ENCODE results near the gene DEFB123.
"Not testable (repeated sequence)": the region's sequence is repeated elsewhere in the genome, so short reads cannot be mapped to it uniquely, and the experiment has no call there.

DEFB123 gene

DNA sequence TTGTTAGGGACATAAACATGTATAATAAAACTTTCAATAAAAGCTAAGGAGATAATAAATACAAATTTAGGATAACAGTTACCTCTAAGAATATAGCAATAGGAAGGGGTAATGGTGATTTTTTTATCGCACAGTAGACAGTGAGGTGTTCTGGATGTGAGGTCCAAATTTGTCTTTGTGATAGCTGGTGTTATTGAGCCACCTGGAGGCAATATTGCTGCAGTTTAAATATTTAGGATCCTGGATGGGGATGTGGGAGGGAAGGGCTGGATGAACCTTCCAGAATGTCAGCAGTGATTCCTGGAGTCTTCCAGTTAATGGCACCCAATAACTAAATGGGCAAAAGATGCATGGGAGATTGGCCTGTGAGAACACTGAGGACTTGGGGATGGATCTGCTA, 13.9 kb downstream of the DEFB123 start:
- no peaks in the 10 kb centered on the region for H3K79me2 ChIP-seq (ENCODE audit: insufficient read depth, low read length)
- no peak overlapping the region for H2AFZ ChIP-seq (ENCODE audit: low read length)
- no peaks in the 10 kb centered on the region for H3K36me3 ChIP-seq (ENCODE audit: insufficient read depth, low read length)
- H3K4me3 ChIP-seq (ENCODE audit: low read length, poor library complexity, severe bottlenecking): no peak overlapping the region
- no peak overlapping the region for H3K4me2 ChIP-seq (ENCODE audit: low read depth, low read length, poor library complexity, severe bottlenecking)
- no peaks in the 10 kb centered on the region for H3K9me3 ChIP-seq (ENCODE audit: insufficient read depth, low read depth, low read length)
- no peaks in the 10 kb centered on the region for H3F3A ChIP-seq (ENCODE audit: low read depth)
- no peaks in the 10 kb centered on the region for H3K27me3 ChIP-seq (ENCODE audit: insufficient read depth, low read length, poor library complexity, severe bottlenecking)
- no peaks in the 10 kb centered on the region for H3K9me2 ChIP-seq (replicated peaks; ENCODE audit: low read depth, low read length)
- no peaks in the 10 kb centered on the region for H3K4me1 ChIP-seq (ENCODE audit: insufficient read depth, low read length, poor library complexity, severe bottlenecking)
- no peaks in the 10 kb centered on the region for H4K20me1 ChIP-seq (ENCODE audit: insufficient read depth, low read length, poor library complexity, severe bottlenecking)
- TF ChIP-seq CTCF (conservative IDR thresholded peaks at IDR 0.05; ENCODE audit: low read length): no peak
- no peak for TF ChIP-seq EZH2phosphoT487 (IDR thresholded peaks at IDR 0.05; ENCODE audit: borderline replicate concordance)
- no peak overlapping the region for H3K9ac ChIP-seq (ENCODE audit: low read depth, low read length, poor library complexity, severe bottlenecking)

GRCh38 chr20:31470946-31471345, 30.5 kb downstream of the DEFB123 start:
- not testable (repeated sequence) for H3K36me3 ChIP-seq (ENCODE audit: insufficient read depth, low read length); H3K4me2 ChIP-seq (ENCODE audit: low read depth, low read length, poor library complexity, severe bottlenecking); H2AFZ ChIP-seq (ENCODE audit: low read length); H3K9me3 ChIP-seq (ENCODE audit: insufficient read depth, low read depth, low read length); H3K27me3 ChIP-seq (ENCODE audit: insufficient read depth, low read length, poor library complexity, severe bottlenecking); H3K9ac ChIP-seq (ENCODE audit: low read depth, low read length, poor library complexity, severe bottlenecking); H3K79me2 ChIP-seq (ENCODE audit: insufficient read depth, low read length); H3K4me3 ChIP-seq (ENCODE audit: low read length, poor library complexity, severe bottlenecking); H3K4me1 ChIP-seq (ENCODE audit: insufficient read depth, low read length, poor library complexity, severe bottlenecking); H3F3A ChIP-seq (ENCODE audit: low read depth); H3K9me2 ChIP-seq (replicated peaks; ENCODE audit: low read depth, low read length); H4K20me1 ChIP-seq (ENCODE audit: insufficient read depth, low read length, poor library complexity, severe bottlenecking)

- Histone ChIP-seq H3K27me3 (ENCODE audit: insufficient read depth, low read length, poor library complexity, severe bottlenecking) (no peaks in the 10 kb centered on the region), H3K79me2 (ENCODE audit: insufficient read depth, low read length) (no peaks in the 10 kb centered on the region), H3K4me3 (ENCODE audit: low read length, poor library complexity, severe bottlenecking) (no peak overlapping the region), H4K20me1 (ENCODE audit: insufficient read depth, low read length, poor library complexity, severe bottlenecking) (no peaks in the 10 kb centered on the region), H3K36me3 (ENCODE audit: insufficient read depth, low read length) (no peaks in the 10 kb centered on the region), H3K9me2 (replicated peaks; ENCODE audit: low read depth, low read length) (no peaks in the 10 kb centered on the region), H3K9me3 (ENCODE audit: insufficient read depth, low read depth, low read length) (no peaks in the 10 kb centered on the region), H3K4me2 (ENCODE audit: low read depth, low read length, poor library complexity, severe bottlenecking) (no peak overlapping the region), H3K9ac (ENCODE audit: low read depth, low read length, poor library complexity, severe bottlenecking) (no peak overlapping the region), H3F3A (ENCODE audit: low read depth) (no peaks in the 10 kb centered on the region), H2AFZ (ENCODE audit: low read length) (no peak overlapping the region), H3K4me1 (ENCODE audit: insufficient read depth, low read length, poor library complexity, severe bottlenecking) (no peaks in the 10 kb centered on the region)
- TF ChIP-seq EZH2phosphoT487 (IDR thresholded peaks at IDR 0.05; ENCODE audit: borderline replicate concordance) (no peak), CTCF (conservative IDR thresholded peaks at IDR 0.05; ENCODE audit: low read length) (no peak)
Observed at GRCh38 chr20:31472395-31473330, 32.2 kb downstream of the DEFB123 start.
